Calu3 (cell line): ENCODE data around the gene MAP3K8. TPM values are rescaled to one million over a fixed set of nuclear protein-coding genes. Genes with fewer than 3 reads are reported as not detected.
A peak's percentile ranks its signal among the peaks of the same experiment; 100 is the strongest.

Source experiments
- BruUV-seq: library from RNA; stranded (reverse); fragments of 400-500 nt; replicated peaks from 2 replicates; lab custom pipeline; 2021; lab: Mats Ljungman, UMichigan
- CTCF ChIA-PET: fragments of 300-600 bp; sonication (Branson Sonifier 250); formaldehyde crosslinking; loops from one replicate; lab custom pipeline; 2022; ENCODE audit warnings: antibody characterized with exemption; lab: Charles Lee
- DNase-seq: peaks from one replicate; pipeline ENCODE4 v3.0.0; 2022
- H3K27ac Mint-ChIP-seq: one replicate; pipeline ENCODE4 v1.8.0; 2022; ENCODE audit warnings: mixed read lengths; ENCODE audit not compliant: unreplicated experiment
- H3K27me3 Mint-ChIP-seq: one replicate; pipeline ENCODE4 v1.8.0; 2022; ENCODE audit warnings: mixed read lengths; ENCODE audit not compliant: unreplicated experiment
- H3K36me3 Mint-ChIP-seq: one replicate; pipeline ENCODE4 v1.8.0; 2022; ENCODE audit warnings: mild to moderate bottlenecking, moderate library complexity, mixed read lengths; ENCODE audit not compliant: insufficient read depth, unreplicated experiment
- H3K4me1 Mint-ChIP-seq: one replicate; pipeline ENCODE4 v1.8.0; 2022; ENCODE audit warnings: mild to moderate bottlenecking, low read depth, mixed read lengths; ENCODE audit not compliant: unreplicated experiment
- H3K4me3 Mint-ChIP-seq: one replicate; pipeline ENCODE4 v1.8.0; 2022; ENCODE audit warnings: mild to moderate bottlenecking, low read depth, moderate library complexity, mixed read lengths; ENCODE audit not compliant: unreplicated experiment
- H3K9me3 Mint-ChIP-seq: one replicate; pipeline ENCODE4 v1.8.0; 2022; ENCODE audit warnings: low read depth, mixed read lengths; ENCODE audit not compliant: unreplicated experiment
- CTCF ChIP-seq: fragments of 200-600 bp; IDR thresholded peaks from one replicate; pipeline ENCODE4 v1.8.0; 2022; ENCODE audit warnings: antibody characterized with exemption; ENCODE audit not compliant: unreplicated experiment
- intact Hi-C: fragments of 100-400 bp; cut with micrococcal nuclease; formaldehyde crosslinking; loops from one replicate; pipeline ENCODE4 v1.10.0; 2022; ENCODE audit not compliant: unreplicated experiment
- total RNA-seq: library from RNA; stranded (reverse); gene quantifications from 2 replicates; pipeline ENCODE4 v1.2.3, GENCODE V29; 2022

MAP3K8 gene
- total RNA-seq, 1 experiment from 2014 or later = 20.6 TPM

- Mint-ChIP-seq H3K4me1 (peaks cover 16% of the 10 kb centered on the region), H3K9me3 (no peaks in the 10 kb centered on the region), H3K27ac (no peak overlapping the region), H3K4me3 (no peak overlapping the region), H3K27me3 (no peaks in the 10 kb centered on the region), H3K36me3 (peaks cover 7% of the 10 kb centered on the region)
- BruUV-seq = no TSS peak
- TF ChIP-seq CTCF = peak; percentile 71
- peak; percentile 51 for DNase-seq
- CTCF ChIA-PET = interaction anchor here (0.6 to 1.3 kb wide), 10 partner anchors 9 to 1541 kb away, joined by 3 to 11 read pairs (median 4); no protein-coding TSS in a partner anchor
- intact Hi-C loops = loop anchor here (1.0 to 2.0 kb wide), 2 partner anchors 21 to 120 kb away; partner anchors contain the start of gene MAP3K8
Observed at GRCh38 chr10:30413996-30414576, 19.9 kb upstream of the MAP3K8 start.

- no TSS peak for BruUV-seq
- DNase-seq = no peak
- Mint-ChIP-seq H3K27ac (no peak overlapping the region), H3K4me1 (peaks cover 29% of the 10 kb centered on the region), H3K4me3 (no peak overlapping the region), H3K36me3 (peaks cover 7% of the 10 kb centered on the region), H3K27me3 (no peaks in the 10 kb centered on the region), H3K9me3 (no peaks in the 10 kb centered on the region)
- no peak for TF ChIP-seq CTCF
- CTCF ChIA-PET = interaction anchor here (0.6 kb wide), 1 partner anchor 17 kb away, joined by 3 read pairs; no protein-coding TSS in a partner anchor
- intact Hi-C loops = loop anchor here (1.0 to 2.0 kb wide), 2 partner anchors 19 to 176 kb away; partner anchors contain the start of gene MAP3K8
Observed at GRCh38 chr10:30415593-30415992, 18.4 kb upstream of the MAP3K8 start.

GRCh38 chr10:30417301-30417700 lies 16.7 kb upstream of the MAP3K8 start:
- Mint-ChIP-seq H3K4me1 (peaks cover 29% of the 10 kb centered on the region), H3K4me3 (no peak overlapping the region), H3K27ac (no peak overlapping the region), H3K27me3 (no peaks in the 10 kb centered on the region), H3K9me3 (no peaks in the 10 kb centered on the region), H3K36me3 (peaks cover 7% of the 10 kb centered on the region)
- DNase-seq = no peak
- no TSS peak for BruUV-seq
- intact Hi-C loops = no loop called here
- CTCF ChIA-PET = no interaction called here
- no peak for TF ChIP-seq CTCF

GRCh38 chr10:30420266-30420665 lies 13.7 kb upstream of the MAP3K8 start:
- H3K36me3 Mint-ChIP-seq = peaks cover 14% of the 10 kb centered on the region
- no peak overlapping the region for H3K27ac Mint-ChIP-seq
- intact Hi-C loops = no loop called here
- no peak overlapping the region for H3K4me3 Mint-ChIP-seq
- H3K9me3 Mint-ChIP-seq = no peaks in the 10 kb centered on the region
- no peak for TF ChIP-seq CTCF
- CTCF ChIA-PET = no interaction called here
- H3K27me3 Mint-ChIP-seq = no peaks in the 10 kb centered on the region
- peaks cover 49% of the 10 kb centered on the region for H3K4me1 Mint-ChIP-seq
- BruUV-seq = no TSS peak
- no peak for DNase-seq
